Cerebellar cortex (tissue), 1 donor: ENCODE results near the gene EPB41L2.
A peak's percentile ranks its signal among the peaks of the same experiment; 100 is the strongest.
"Not testable (repeated sequence)": the region's sequence is repeated elsewhere in the genome, so short reads cannot be mapped to it uniquely, and the experiment has no call there.

Experiments
- DNase-seq: peaks from one replicate; pipeline ENCODE4 v3.0.0-alpha.2; 2015; ENCODE audit warnings: low spot score

The EPB41L2 gene

GRCh38 chr6:130944486-130944885, 118.6 kb downstream of the EPB41L2 start:
- no peak for DNase-seq

DNA sequence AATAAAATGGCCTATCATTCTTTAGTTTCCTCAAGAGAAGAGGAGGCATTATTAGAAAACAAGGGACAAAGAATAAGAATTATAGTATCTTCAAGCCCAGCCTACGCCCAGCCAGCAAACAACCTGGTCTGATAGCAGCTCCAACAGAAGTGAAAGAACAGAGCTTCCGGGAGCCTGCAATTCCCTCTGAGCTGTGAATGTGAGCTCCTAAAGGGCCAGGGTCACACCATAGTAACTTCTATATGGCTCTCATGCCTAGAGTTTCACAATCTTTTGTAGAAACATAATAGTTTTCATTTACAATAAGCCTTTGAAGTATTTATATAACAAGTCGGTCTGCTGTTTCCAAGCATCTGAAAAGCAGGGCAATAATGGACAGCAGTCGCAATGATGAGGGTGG, 119.3 kb downstream of the EPB41L2 start:
- DNase-seq = no peak

DNA sequence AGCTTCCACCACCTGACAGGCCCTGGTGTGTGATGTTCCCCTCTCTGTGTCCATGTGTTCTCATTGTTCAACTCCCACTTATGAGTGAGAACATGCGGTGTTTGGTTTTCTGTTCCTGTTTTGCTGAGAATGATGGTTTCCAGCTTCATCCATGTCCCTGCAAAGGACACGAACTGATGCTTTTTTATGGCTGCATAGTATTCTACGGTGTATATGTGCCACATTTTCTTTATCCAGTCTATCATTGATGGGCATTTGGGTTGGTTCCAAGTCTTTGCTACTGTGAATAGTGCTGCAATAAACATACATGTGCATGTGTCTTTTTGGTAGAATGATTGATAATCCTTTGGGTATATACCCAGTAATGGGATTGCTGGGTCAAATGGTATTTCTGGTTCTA, 120.3 kb downstream of the EPB41L2 start:
- DNase-seq = not testable (repeated sequence)

GRCh38 chr6:130937942-130938604, 125.0 kb downstream of the EPB41L2 start:
- no peak for DNase-seq

DNA sequence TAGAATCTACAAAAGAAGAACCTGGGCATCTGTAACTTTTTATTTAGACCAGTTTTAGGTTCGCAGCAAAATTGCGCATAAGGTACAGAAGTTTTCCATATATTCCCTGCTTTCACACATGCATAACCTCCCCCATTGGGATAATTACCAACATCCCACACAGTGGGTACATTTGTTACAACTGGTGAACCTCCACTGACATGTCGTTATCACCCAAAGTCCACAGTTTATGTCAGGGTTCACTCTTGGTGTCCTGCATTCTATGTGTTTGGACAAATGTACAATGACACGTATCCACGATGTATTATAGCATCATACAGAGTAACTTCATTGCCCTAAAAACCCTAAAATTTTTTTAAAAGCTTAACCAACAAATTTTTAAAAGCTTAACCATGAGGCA, 126.1 kb downstream of the EPB41L2 start:
- no peak for DNase-seq

DNA sequence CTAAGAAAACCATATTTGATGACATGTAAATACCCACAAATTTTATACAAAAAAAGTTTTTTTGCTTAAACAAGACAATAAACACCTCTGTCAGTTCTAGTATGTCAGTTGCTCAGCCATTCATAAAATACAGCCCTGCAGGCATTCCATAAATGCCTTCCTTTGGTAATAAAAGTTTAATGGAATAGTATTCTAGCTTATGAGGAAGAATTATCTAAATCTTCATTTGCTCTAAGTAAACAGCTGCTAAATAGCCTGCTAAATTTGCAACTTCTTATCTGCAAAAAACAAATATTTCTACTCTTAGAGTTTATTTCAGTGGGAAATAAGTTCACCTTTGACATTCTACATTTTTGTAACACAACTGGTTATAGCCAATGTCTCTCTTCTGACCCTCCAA, 127.1 kb downstream of the EPB41L2 start:
- no peak for DNase-seq

GRCh38 chr6:130934848-130935585, 128.0 kb downstream of the EPB41L2 start:
- DNase-seq = no peak

- peak; percentile 4 for DNase-seq
Observed at GRCh38 chr6:130933712-130934200, 129.3 kb downstream of the EPB41L2 start.

DNA sequence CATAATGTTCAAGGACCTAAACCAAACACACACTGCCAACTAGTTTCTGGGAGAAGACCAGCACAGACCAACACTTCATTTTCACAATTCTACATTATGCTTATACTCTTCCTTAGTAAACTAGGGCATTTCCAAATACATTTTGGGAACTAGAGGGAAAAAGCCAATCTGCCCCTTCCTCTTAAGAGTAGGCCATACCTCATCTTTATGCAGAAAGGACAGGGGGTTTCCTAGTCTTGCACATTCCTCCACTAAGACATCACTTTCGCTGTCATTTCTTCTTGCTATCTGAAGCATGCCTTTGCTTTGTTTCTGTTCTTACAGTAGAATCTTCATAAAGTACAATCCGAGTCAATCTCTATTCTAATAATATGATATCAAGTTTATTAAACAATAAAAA, 130.1 kb downstream of the EPB41L2 start:
- no peak for DNase-seq

- no peak for DNase-seq
Observed at GRCh38 chr6:130932438-130932837, 130.6 kb downstream of the EPB41L2 start.

GRCh38 chr6:130931683-130932082, 131.4 kb downstream of the EPB41L2 start:
- DNase-seq = no peak

DNA sequence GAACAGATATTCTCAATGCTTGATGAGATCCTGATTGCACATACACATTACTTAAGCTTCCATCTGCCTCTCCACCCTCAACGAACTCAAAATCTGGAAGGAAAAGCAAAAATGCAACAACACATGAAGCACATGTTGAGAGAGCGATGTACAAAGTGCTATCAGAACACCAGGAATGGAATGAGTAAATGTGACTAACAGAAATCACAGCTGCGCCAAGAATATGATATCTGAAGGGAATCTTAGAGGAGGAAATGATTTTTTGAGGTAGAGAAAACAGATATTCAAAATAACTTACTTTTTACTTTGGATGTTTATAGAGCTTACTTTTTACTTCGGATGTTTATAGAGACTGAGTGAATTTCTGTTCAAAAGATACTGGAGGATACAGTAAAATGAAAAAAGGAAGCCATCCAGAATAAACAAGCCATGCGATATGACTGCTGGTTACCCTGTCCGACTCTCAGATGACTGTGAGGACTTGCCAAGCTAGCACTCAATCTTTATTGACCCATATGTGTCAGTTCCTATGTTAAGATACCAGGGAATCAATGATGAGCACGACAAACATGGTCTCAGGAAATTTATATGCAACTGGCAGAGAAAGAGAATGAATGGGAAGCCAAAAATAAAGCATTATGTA, 133.9 kb downstream of the EPB41L2 start:
- no peak for DNase-seq

DNA sequence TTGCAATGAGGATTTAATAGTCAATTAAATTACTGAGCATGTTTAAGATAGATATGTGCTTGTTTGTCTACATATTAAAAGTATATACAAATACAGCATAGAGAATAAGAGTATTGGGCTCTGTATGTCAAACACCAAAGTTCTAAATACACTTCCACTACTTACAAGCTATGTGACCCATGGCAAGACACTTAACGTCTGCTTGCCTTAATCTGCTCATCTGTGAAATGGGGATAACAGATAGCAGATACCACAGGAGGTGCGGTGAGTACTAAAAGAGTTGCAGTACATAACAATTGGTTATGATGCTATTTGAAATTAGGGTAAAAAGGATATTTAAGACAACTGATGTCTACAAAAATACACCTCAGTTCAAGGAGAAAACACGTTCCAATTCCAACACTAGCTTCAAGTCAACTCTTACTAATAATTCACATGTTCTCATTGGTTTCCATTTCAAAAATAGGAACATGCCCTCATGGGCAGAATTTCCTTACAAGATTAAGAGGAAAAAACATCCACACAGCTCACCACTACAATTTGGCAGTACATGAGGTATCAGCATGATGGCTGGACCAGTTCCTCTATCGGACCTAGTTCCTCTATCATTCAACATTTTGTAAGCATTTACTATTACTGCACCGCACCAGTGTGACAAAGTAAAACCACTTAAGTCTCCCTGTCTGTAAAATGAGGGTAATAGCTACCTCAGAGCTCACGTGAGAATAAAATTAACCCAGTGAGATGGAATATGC, 134.7 kb downstream of the EPB41L2 start:
- DNase-seq = peak; percentile 6

DNA sequence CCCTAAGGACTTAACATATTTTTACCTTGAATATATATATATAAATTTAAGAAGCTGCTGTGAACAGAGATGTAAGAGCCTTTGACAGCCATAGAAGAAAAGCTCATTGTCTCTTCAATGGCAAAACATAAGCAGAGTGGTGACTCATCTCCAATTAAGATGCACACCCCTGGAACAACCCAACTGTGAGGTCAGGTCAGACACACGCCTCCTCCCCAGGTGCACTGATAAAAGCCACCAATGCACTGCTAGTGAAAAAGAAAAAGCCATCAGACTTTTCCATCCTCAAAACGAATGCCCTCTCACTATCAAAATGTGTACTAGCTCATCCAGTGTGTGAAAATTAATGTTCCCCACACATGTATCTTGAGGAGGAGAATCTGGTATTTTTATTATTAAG, 135.7 kb downstream of the EPB41L2 start:
- DNase-seq = no peak

DNA sequence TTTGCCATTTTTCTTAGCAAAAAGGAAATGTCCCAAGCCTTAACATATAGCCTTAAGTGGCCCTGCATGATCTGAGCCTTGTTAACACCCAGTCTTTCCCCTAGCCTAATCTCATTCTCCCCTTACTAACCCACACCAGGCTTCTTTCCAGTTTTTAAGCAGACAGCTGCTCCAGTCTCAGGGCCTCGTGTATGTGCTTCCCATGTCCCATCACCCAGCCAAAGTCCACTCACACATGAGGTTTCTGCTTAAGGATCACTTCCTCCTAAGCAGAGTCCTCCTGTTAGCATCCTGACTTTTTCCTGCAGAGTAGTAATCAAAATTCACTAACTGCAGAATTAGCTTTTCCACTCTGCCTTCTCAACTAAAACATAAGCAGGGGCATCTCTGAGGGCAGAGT, 139.7 kb downstream of the EPB41L2 start:
- no peak for DNase-seq

DNA sequence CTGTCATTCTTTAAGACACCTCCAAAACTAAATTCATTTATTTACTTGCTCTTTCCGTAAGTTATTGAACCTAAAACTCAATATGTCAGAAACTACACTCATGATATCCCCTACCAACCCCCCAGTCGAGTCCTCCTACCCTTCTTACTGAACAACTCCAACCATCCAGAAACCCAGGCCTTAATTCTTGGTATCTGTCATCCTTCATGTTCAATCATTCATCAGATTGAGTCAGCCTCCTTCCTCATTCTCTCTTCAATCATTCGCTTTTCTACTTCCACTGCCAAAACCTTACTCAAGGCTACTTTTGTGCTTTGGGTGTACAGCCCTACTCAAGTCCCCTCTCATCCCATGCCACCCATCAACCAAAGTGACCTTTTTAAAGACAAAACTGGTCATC, 140.1 kb downstream of the EPB41L2 start:
- DNase-seq = no peak

DNA sequence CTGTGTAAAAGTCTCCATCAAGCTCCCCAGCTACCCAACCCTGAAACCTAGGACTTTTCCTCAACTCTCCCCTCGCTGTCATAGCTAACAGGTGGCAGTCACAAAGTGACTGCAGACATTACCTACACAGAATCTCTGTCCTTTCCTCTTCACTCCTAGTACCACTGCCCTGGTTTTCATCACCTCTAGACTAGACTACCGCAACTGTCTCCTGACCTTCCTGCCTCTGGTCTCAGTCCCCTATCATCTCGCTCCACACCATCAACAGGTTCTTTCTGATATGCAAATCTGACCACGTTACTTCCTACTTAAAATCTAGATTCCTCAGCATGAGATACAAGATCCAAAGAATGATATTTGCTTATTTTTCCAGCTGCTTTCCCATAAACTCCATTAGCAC, 142.1 kb downstream of the EPB41L2 start:
- DNase-seq = no peak

- DNase-seq = no peak
Observed at GRCh38 chr6:130918171-130918570, 144.9 kb downstream of the EPB41L2 start.

DNA sequence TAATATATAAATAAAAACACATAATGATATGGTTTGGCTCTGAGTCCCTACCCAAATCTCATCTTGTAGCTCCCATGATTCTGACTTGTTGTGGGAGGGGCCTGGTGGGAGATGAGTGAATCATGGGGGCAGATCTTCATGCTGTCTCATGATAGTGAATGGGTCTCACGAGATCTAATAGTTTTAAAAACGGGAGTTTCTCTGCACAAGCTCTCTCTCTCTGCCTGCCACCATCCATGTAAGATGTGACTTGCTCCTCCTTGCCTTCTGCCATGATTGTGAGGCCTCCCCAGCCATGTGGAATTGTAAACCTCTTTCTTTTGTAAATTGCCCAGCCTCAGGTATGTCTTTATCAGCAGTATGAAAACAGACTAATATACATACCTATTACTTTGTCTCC, 147.4 kb downstream of the EPB41L2 start:
- not testable (repeated sequence) for DNase-seq

DNA sequence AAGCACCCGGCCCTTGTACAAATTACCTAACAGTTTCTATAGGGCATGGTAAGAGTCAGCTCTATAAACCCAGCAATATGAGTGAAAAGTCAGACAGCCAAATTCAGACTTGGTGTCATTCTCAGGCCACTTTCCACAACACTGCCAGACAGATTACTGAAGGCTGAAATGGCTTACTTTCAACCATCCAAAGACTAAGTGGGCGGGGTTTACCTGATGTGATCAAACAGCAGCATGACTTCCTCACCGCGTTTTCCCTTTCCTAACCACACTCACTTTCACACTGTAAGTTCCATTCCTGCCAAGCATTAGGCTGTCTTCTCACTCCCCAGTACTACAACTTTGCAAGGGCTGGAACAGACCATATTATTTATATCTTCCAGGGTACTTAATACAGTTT, 149.9 kb downstream of the EPB41L2 start:
- DNase-seq = no peak

GRCh38 chr6:130912434-130912833, 150.6 kb downstream of the EPB41L2 start:
- no peak for DNase-seq

GRCh38 chr6:130908958-130909357, 154.1 kb downstream of the EPB41L2 start:
- DNase-seq = no peak
